GDM1 (cell line): Measurements from ENCODE around the gene TTLL13.
"Not testable (repeated sequence)": the region's sequence is repeated elsewhere in the genome, so short reads cannot be mapped to it uniquely, and the experiment has no call there.

Experiments used
- DNase-seq: peaks from one replicate; lab custom pipeline; 2025; lab: John Stamatoyannopoulos, UW

TTLL13 gene

GRCh38 chr15:90234096-90234988, 15.0 kb upstream of the TTLL13 start, which contains the start of gene GDPGP1:
Gene GDPGP1, plus strand, starts transcription at chr15:90234209. Its CDS starts 6,700 bp downstream, at chr15:90240909.
- peak; percentile 95 for DNase-seq

- no peak for DNase-seq
Measured at GRCh38 chr15:90239371-90239770, 10.0 kb upstream of the TTLL13 start.

GRCh38 chr15:90240856-90241255, 8.5 kb upstream of the TTLL13 start:
- no peak for DNase-seq

- DNase-seq = no peak
Measured at GRCh38 chr15:90241343-90242192, 7.8 kb upstream of the TTLL13 start.

- no peak for DNase-seq
Measured at GRCh38 chr15:90243943-90244639, 5.3 kb upstream of the TTLL13 start.

GRCh38 chr15:90248789-90249202, 560 bp upstream of the TTLL13 start:
- no peak for DNase-seq

- no peak for DNase-seq
Measured at GRCh38 chr15:90257776-90258175, 8.4 kb downstream of the TTLL13 start.

- DNase-seq = no peak
Measured at GRCh38 chr15:90259524-90259923, 10.2 kb downstream of the TTLL13 start.

- not testable (repeated sequence) for DNase-seq
Measured at GRCh38 chr15:90260731-90261130, 11.4 kb downstream of the TTLL13 start.

GRCh38 chr15:90261811-90262210, 12.5 kb downstream of the TTLL13 start:
- no peak for DNase-seq

- no peak for DNase-seq
Measured at GRCh38 chr15:90262426-90262825, 13.1 kb downstream of the TTLL13 start.

GRCh38 chr15:90264671-90265070, 15.3 kb downstream of the TTLL13 start:
- DNase-seq = peak; percentile 12

- DNase-seq = peak; percentile 85
Measured at GRCh38 chr15:90265271-90266060, 16.1 kb downstream of the TTLL13 start, which contains the start of gene NGRN. Gene NGRN, plus strand, starts transcription at chr15:90265672. Its CDS starts 41 bp downstream, at chr15:90265713.

GRCh38 chr15:90266061-90266431, 16.7 kb downstream of the TTLL13 start:
- DNase-seq = no peak

GRCh38 chr15:90266485-90266884, 17.1 kb downstream of the TTLL13 start:
- no peak for DNase-seq

GRCh38 chr15:90268415-90268814, 19.1 kb downstream of the TTLL13 start:
- no peak for DNase-seq

GRCh38 chr15:90270502-90271150, 21.3 kb downstream of the TTLL13 start:
- no peak for DNase-seq

- no peak for DNase-seq
Measured at GRCh38 chr15:90271459-90272166, 22.3 kb downstream of the TTLL13 start.

- not testable (repeated sequence) for DNase-seq
Measured at GRCh38 chr15:90278467-90278866, 29.1 kb downstream of the TTLL13 start.

GRCh38 chr15:90280743-90281142, 31.4 kb downstream of the TTLL13 start:
- not testable (repeated sequence) for DNase-seq
